ENCODE results near the gene PITPNM1. TPM values are rescaled to one million over a fixed set of nuclear protein-coding genes. Genes with fewer than 3 reads are reported as not detected.

Gene PITPNM1
- total RNA-seq, 3 donors from 2014 or later (not counting 1 experiment from before 2014, with no cell fraction given) = 99.9 to 135 (median 123) TPM

- Mint-ChIP-seq H3K9me3 (peaks cover 0 to 3% of the 10 kb centered on the region in 2 donors), H3K36me3 (no peaks in the 10 kb centered on the region), H3K4me3 (no peak overlapping the region), H3K27ac (no peak overlapping the region), H3K27me3 (ENCODE audit: low read depth in 2 of 2) (peaks cover 6 to 7% of the 10 kb centered on the region in 2 donors), H3K4me1 (no peaks in the 10 kb centered on the region)
- Histone ChIP-seq H3K4me3 (ENCODE audit: low read length) (no peak overlapping the region), H3K36me3 (ENCODE audit: control insufficient read depth, insufficient read depth, low read length) (no peaks in the 10 kb centered on the region), H3K9me3 (ENCODE audit: control insufficient read depth, insufficient read depth, low read length) (no peaks in the 10 kb centered on the region), H3K27me3 (ENCODE audit: control insufficient read depth, insufficient read depth, low read length) (no peaks in the 10 kb centered on the region), H3K4me1 (ENCODE audit: control insufficient read depth, insufficient read depth, low read length) (no peaks in the 10 kb centered on the region), H3K27ac (ENCODE audit: low read length) (no peak overlapping the region)
- no peak for TF ChIP-seq CTCF (IDR thresholded peaks at IDR 0.05)
- no peak for ATAC-seq
- no peak for DNase-seq
- intact Hi-C loops (cut with micrococcal nuclease) = no loop called here
- WGBS (ENCODE audit: insufficient coverage) = 87% methylated on average over 6 of the region's 6 CpGs
These were observed 33.1 kb upstream of the PITPNM1 start for GRCh38 chr11:67538306-67538705.

DNA sequence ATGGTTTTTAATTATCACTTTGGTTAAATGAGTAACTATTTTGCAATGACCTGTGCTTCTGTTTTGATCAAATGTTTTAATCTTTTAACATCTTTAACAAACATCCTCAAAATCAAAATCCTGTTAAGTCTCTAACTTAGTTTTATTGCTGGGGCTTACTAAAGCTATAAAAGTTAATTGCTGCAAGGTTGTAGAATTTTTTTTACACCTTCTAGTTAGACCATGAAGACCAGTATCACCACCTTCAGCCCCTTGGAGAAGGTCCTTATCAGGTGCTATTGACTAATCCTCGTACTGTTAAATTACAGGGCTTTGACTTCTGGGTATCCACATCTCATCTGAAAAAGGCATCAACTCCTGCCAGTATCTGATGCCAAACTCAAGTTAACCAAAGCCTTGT lies 30.4 kb upstream of the PITPNM1 start:
- intact Hi-C loops (cut with micrococcal nuclease) = no loop called here
- Mint-ChIP-seq H3K27ac (no peak overlapping the region), H3K9me3 (peaks cover 0 to 3% of the 10 kb centered on the region in 2 donors), H3K4me1 (no peaks in the 10 kb centered on the region), H3K36me3 (no peaks in the 10 kb centered on the region), H3K27me3 (ENCODE audit: low read depth in 2 of 2) (peaks cover 6 to 7% of the 10 kb centered on the region in 2 donors), H3K4me3 (no peak overlapping the region)
- H3K4me3 ChIP-seq (ENCODE audit: low read length) = no peak overlapping the region
- no peak overlapping the region for H3K27ac ChIP-seq (ENCODE audit: low read length)
- DNase-seq = no peak
- no peak for TF ChIP-seq CTCF (IDR thresholded peaks at IDR 0.05)
- no peaks in the 10 kb centered on the region for H3K4me1 ChIP-seq (ENCODE audit: control insufficient read depth, insufficient read depth, low read length)
- no peaks in the 10 kb centered on the region for H3K9me3 ChIP-seq (ENCODE audit: control insufficient read depth, insufficient read depth, low read length)
- H3K36me3 ChIP-seq (ENCODE audit: control insufficient read depth, insufficient read depth, low read length) = no peaks in the 10 kb centered on the region
- H3K27me3 ChIP-seq (ENCODE audit: control insufficient read depth, insufficient read depth, low read length) = no peaks in the 10 kb centered on the region
- 91% methylated on average over 1 of the region's 1 CpG for WGBS (ENCODE audit: insufficient coverage)
- ATAC-seq = no peak

DNA sequence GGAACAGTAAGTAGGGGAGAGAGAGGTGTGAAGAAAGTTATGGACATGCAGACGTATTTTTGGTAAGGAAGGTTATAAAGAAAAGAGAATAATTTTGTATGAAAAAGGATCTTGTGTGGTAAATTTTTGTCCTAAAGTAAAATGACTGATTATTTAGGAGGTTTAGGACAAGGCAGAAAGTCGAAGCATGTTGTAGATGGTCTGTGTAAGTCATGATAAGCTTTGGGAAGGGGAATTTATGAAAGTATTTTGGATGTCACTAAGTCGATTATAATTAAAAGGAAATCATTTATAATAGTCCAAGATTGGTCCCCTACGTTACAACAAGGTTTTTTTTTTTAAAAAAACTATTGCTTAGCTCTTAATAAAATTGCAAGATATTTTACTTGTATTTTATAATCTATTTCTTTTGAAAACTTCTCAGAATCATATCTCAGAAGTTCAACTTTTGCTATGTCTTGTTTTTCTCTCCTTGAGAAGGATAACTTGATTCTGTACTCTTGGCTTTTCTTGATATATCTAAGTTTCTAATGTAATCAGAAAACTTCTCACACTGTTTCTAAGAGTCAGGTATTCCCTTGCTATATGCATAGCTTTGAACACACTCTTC lies 29.0 kb upstream of the PITPNM1 start:
- DNase-seq (no peak), ATAC-seq (no peak)
- no peaks in the 10 kb centered on the region for H3K27me3 ChIP-seq (ENCODE audit: control insufficient read depth, insufficient read depth, low read length)
- WGBS (ENCODE audit: insufficient coverage) = 44% methylated on average over 2 of the region's 4 CpGs
- H3K4me3 ChIP-seq (ENCODE audit: low read length) = no peak overlapping the region
- H3K36me3 Mint-ChIP-seq = no peaks in the 10 kb centered on the region
- peaks cover 6 to 7% of the 10 kb centered on the region in 2 donors for H3K27me3 Mint-ChIP-seq (ENCODE audit: low read depth in 2 of 2)
- intact Hi-C loops (cut with micrococcal nuclease) = no loop called here
- H3K27ac ChIP-seq (ENCODE audit: low read length) = no peak overlapping the region
- H3K4me1 ChIP-seq (ENCODE audit: control insufficient read depth, insufficient read depth, low read length) = no peaks in the 10 kb centered on the region
- no peak overlapping the region for H3K4me3 Mint-ChIP-seq
- no peaks in the 10 kb centered on the region for H3K4me1 Mint-ChIP-seq
- no peak for TF ChIP-seq CTCF (IDR thresholded peaks at IDR 0.05)
- peaks cover 0 to 3% of the 10 kb centered on the region in 2 donors for H3K9me3 Mint-ChIP-seq
- H3K27ac Mint-ChIP-seq = no peak overlapping the region
- H3K36me3 ChIP-seq (ENCODE audit: control insufficient read depth, insufficient read depth, low read length) = no peaks in the 10 kb centered on the region
- no peaks in the 10 kb centered on the region for H3K9me3 ChIP-seq (ENCODE audit: control insufficient read depth, insufficient read depth, low read length)

GRCh38 chr11:67532889-67533288 lies 27.7 kb upstream of the PITPNM1 start:
- no peaks in the 10 kb centered on the region for H3K9me3 ChIP-seq (ENCODE audit: control insufficient read depth, insufficient read depth, low read length)
- H3K27ac ChIP-seq (ENCODE audit: low read length) = no peak overlapping the region
- WGBS (ENCODE audit: insufficient coverage) = 96% methylated on average over 2 of the region's 2 CpGs
- no peaks in the 10 kb centered on the region for H3K36me3 ChIP-seq (ENCODE audit: control insufficient read depth, insufficient read depth, low read length)
- Mint-ChIP-seq H3K4me3 (no peak overlapping the region), H3K9me3 (peaks cover 0 to 3% of the 10 kb centered on the region in 2 donors), H3K27ac (no peak overlapping the region), H3K36me3 (no peaks in the 10 kb centered on the region), H3K4me1 (no peaks in the 10 kb centered on the region), H3K27me3 (ENCODE audit: low read depth in 2 of 2) (peaks cover 6 to 7% of the 10 kb centered on the region in 2 donors)
- TF ChIP-seq CTCF (IDR thresholded peaks at IDR 0.05) = no peak
- intact Hi-C loops (cut with micrococcal nuclease) = no loop called here
- ATAC-seq = no peak
- no peak overlapping the region for H3K4me3 ChIP-seq (ENCODE audit: low read length)
- H3K4me1 ChIP-seq (ENCODE audit: control insufficient read depth, insufficient read depth, low read length) = no peaks in the 10 kb centered on the region
- no peak for DNase-seq
- H3K27me3 ChIP-seq (ENCODE audit: control insufficient read depth, insufficient read depth, low read length) = no peaks in the 10 kb centered on the region
